HepG2 (cell line): ENCODE measurements around the gene ERV3-1.
"Not testable (repeated sequence)": the region's sequence is repeated elsewhere in the genome, so short reads cannot be mapped to it uniquely, and the experiment has no call there.

Experiments
- ATF7 ChIP-seq, 2 experiments: fragments of 450-650 bp in 1 of 2; sonication (generic) in 1 of 2; formaldehyde crosslinking in 1 of 2; IDR thresholded peaks; 2 replicates each; pipeline versions ENCODE4 v1.4.0 to v1.6.1; 2016 to 2020; ENCODE audit warnings: antibody characterized with exemption in 1 of 2, mild to moderate bottlenecking in 1 of 2, missing genetic modification reagents in 1 of 2
- DNMT3B ChIP-seq: conservative IDR thresholded peaks from 2 replicates; pipeline ENCODE4 v1.6.1; 2016; ENCODE audit warnings: missing biosample characterization, control low read depth
- DPF2 ChIP-seq: sonication (generic); formaldehyde crosslinking; IDR thresholded peaks from 2 replicates; pipeline ENCODE4 v1.4.0; 2020; ENCODE audit warnings: mild to moderate bottlenecking, low read depth, missing genetic modification reagents, borderline replicate concordance
- FIP1L1 ChIP-seq: fragments of 200-400 bp; formaldehyde crosslinking; IDR thresholded peaks from 2 replicates; pipeline ENCODE4 v1.6.1; 2018; ENCODE audit warnings: low read depth, mild to moderate bottlenecking, low read length, moderate library complexity, borderline replicate concordance; ENCODE audit not compliant: insufficient read depth
- FOXK2 ChIP-seq: fragments of 450-650 bp; IDR thresholded peaks from 2 replicates; pipeline ENCODE4 v1.6.1; 2016
- GABPA ChIP-seq, 2 experiments: IDR thresholded peaks; 2 replicates each; pipeline ENCODE4 v1.6.1; 2011 to 2016; ENCODE audit warnings: low read depth in 2 of 2, low read length in 1 of 2, missing biosample characterization in 1 of 2, missing genetic modification characterization in 1 of 2
- PCBP2 ChIP-seq: fragments of 200-400 bp; formaldehyde crosslinking; optimal IDR thresholded peaks from 2 replicates; pipeline ENCODE3; 2018; ENCODE audit warnings: low read length, low read depth; ENCODE audit not compliant: poor library complexity, severe bottlenecking
- POLR2A ChIP-seq, 2 experiments: IDR thresholded peaks; 2 replicates each; pipeline ENCODE4 v1.6.1; 2011; ENCODE audit warnings: low read depth in 2 of 2, low read length in 2 of 2, mild to moderate bottlenecking in 1 of 2, moderate library complexity in 1 of 2; ENCODE audit not compliant: insufficient read depth in 1 of 2
- POLR2AphosphoS5 ChIP-seq: IDR thresholded peaks from 2 replicates; pipeline ENCODE4 v1.6.1; 2012; ENCODE audit warnings: low read depth, low read length
- RBM39 ChIP-seq: fragments of 200-400 bp; formaldehyde crosslinking; IDR thresholded peaks from one replicate; pipeline ENCODE4 v1.6.1; 2018; ENCODE audit warnings: antibody characterized with exemption, mild to moderate bottlenecking, low read depth, low read length; ENCODE audit not compliant: poor library complexity, severe bottlenecking
- XRCC5 ChIP-seq: fragments of 200-400 bp; formaldehyde crosslinking; optimal IDR thresholded peaks from 2 replicates; pipeline ENCODE3; 2017; ENCODE audit warnings: mild to moderate bottlenecking, low read length
- ZNF20 ChIP-seq: sonication (generic); formaldehyde crosslinking; IDR thresholded peaks from 2 replicates; pipeline ENCODE4 v1.4.0; 2020; ENCODE audit warnings: mild to moderate bottlenecking, moderate library complexity, missing genetic modification reagents
- ZZZ3 ChIP-seq: sonication (generic); formaldehyde crosslinking; IDR thresholded peaks from 2 replicates; pipeline ENCODE4 v1.4.0; 2020; ENCODE audit warnings: missing genetic modification reagents, mild to moderate bottlenecking, borderline replicate concordance

DNA sequence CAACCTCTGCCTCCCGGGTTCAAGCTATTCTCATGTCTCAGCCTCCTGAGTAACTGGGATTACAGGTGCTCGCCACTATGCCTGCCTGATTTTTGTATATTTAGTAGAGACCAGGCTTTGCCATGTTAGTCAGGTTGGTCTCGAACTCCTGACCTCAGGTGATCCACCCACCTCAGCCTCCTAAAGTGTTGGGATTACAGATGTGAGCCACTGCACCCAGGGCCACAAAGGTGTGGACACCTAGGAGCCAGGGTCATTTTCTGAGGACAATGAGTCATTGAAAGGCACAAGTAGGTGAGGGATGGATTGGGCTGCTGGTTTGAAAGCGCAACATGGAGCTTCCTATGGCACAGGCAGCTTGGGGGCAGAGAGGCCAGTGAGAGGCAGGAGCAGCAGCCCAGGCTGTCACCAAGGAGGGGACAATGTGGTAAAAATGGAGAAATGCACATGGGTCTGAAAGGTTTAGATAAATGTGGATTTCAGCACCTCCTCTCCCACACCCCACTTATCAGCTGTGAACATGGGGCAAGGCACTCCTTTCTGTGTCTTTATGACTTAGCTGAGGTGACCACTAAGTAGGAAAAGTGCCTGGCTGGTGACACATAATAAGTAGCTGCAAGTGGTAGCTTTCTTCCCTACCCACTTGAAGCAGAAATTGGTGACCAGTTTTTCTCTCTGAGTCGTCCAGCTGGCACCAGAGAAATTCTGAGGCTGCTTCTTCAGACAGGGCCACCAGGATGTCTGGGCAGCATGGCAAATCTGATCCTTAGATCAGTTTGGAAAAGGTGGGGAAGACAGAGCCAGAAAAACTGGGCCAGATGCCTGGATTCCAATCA is 61.6 kb downstream of the ERV3-1 start:
- not testable (repeated sequence) for TF ChIP-seq RBM39; DNMT3B (CRISPR knock-in tag); GABPA (IDR thresholded peaks at IDR 0.05; ENCODE audit: low read depth, low read length); GABPA (CRISPR knock-in tag; IDR thresholded peaks at IDR 0.05; ENCODE audit: low read depth); XRCC5; DPF2 (CRISPR knock-in tag); FIP1L1; POLR2AphosphoS5; ATF7 (IDR thresholded peaks at IDR 0.05); ATF7 (CRISPR knock-in tag; IDR thresholded peaks at IDR 0.05); ZNF20; POLR2A (IDR thresholded peaks at IDR 0.05; ENCODE audit: insufficient read depth in 1 of 2, low read depth in 2 of 2, low read length in 2 of 2); PCBP2; FOXK2; ZZZ3 (CRISPR knock-in tag)
